NCI-H510A (cell line): ENCODE measurements around the gene RPP25L.

Source experiments
- DNase-seq: peaks from one replicate; lab custom pipeline; 2025; lab: John Stamatoyannopoulos, UW

The RPP25L gene

GRCh38 chr9:34568774-34569173 lies 43.1 kb downstream of the RPP25L start:
- DNase-seq, result no peak

- DNase-seq, result no peak
Observed at GRCh38 chr9:34568133-34568532, 43.8 kb downstream of the RPP25L start.

DNA sequence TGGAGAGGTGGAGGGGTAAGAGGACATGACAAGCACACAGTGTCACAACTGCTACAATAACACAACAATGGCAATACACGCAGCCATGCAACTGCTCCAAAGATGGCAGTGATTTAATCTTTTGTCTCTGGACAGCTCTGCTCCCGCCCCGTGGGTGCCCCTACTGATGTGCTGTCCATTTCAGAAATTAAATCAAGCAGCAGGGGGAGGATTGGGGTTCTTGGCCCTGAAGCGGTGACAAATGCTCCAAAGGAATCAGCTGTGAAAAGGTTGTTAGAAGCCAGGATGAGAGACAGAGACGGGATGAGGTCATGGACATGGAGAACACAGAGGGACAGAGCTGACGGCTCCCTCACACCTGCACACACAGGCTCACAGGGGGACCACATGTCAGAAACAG lies 44.9 kb downstream of the RPP25L start:
- DNase-seq, result no peak

GRCh38 chr9:34566322-34566721 lies 45.6 kb downstream of the RPP25L start:
- no peak for DNase-seq

GRCh38 chr9:34565856-34566255 lies 46.0 kb downstream of the RPP25L start:
- DNase-seq, result no peak

- DNase-seq, result no peak
Observed at GRCh38 chr9:34564617-34565016, 47.3 kb downstream of the RPP25L start.

DNA sequence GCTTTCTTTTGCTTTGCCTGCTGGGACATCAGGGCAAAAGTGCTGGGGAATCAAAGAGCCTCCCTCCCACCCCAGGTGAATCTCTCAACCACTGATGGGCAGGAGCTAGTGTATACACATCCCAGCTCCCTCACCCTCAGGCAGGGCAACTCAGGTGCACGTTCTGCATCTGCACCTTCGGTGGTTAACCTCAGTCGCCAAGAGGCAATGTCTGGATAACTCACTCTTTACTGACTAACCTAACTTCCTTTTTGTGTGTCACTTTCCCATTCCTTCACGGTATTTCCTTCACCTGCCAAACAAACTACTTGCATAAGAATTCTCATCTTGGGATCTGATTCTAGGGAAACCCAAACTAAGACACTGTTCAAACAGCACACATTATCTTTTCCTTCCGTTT lies 48.6 kb downstream of the RPP25L start:
- DNase-seq, result no peak

DNA sequence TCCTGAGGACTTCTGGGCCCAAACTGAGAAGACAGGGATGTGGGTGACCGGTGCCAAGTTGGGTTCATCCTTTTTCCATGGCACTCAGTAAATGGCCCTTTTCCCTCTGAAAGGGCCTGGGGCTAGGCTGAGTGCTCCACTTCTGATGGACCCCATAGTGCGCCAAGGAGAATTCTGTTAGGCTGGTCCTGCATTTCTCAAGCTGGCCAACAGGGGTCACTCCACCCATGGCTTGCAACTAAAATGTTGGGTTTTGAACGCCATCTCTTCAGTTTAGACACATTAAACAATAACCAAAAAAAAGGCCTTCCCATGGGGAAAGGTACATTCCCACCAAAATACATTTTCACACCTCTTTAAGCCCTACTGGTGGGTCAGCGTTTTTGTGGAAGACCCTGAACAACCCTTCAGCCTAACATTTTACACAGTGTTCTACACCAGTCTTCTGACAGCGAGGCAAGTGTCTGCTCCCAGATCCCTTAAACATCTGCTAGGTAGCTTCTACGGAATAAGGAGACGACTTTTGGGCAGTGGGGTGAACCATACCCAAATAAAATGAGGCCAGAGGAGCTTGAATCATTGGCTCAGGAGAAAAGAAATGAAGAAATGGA lies 49.7 kb downstream of the RPP25L start:
- no peak for DNase-seq

- no peak for DNase-seq
Observed at GRCh38 chr9:34560599-34561214, 51.2 kb downstream of the RPP25L start.
